Vagina (tissue), 2 donors: ENCODE measurements around the gene SLC9A5. TPM values are rescaled to one million over a fixed set of nuclear protein-coding genes. Genes with fewer than 3 reads are reported as not detected.

ENCODE experiments used
- DNase-seq, 2 donors: peaks; one replicate each; pipeline ENCODE4 v3.0.0-alpha.2; 2017; ENCODE audit errors: extremely low spot score in 2 of 2
- H3K27ac ChIP-seq: fragments of 200-600 bp; sonication (generic); one replicate; pipeline ENCODE4 v1.5.1; 2019
- H3K27me3 ChIP-seq: fragments of 200-600 bp; sonication (generic); one replicate; pipeline ENCODE4 v1.5.1; 2019
- H3K36me3 ChIP-seq, 2 donors: fragments of 200-600 bp; sonication (generic); one replicate each; pipeline ENCODE4 v1.5.1; 2017 to 2019
- H3K4me1 ChIP-seq: fragments of 200-600 bp; sonication (generic); one replicate; pipeline ENCODE4 v1.5.1; 2019
- H3K4me3 ChIP-seq, 2 donors: fragments of 200-600 bp; sonication (generic); 1 replicate in 1 of 2; 2 replicates in 1 of 2; pipeline ENCODE4 v1.5.1; 2016 to 2019
- H3K9me3 ChIP-seq: fragments of 200-600 bp; sonication (generic); one replicate; pipeline ENCODE4 v1.5.1; 2019
- POLR2A ChIP-seq, 2 donors: fragments of 450-650 bp; IDR thresholded peaks; one replicate each; pipeline ENCODE4 v1.6.1; 2017; ENCODE audit warnings: antibody characterized with exemption in 2 of 2, mild to moderate bottlenecking in 2 of 2, moderate library complexity in 2 of 2
- POLR2AphosphoS5 ChIP-seq, 2 donors: sonication (generic); formaldehyde crosslinking; IDR thresholded peaks; one replicate each; pipeline ENCODE4 v1.9.0; 2017; ENCODE audit warnings: antibody characterized with exemption in 2 of 2, mild to moderate bottlenecking in 2 of 2, low read depth in 1 of 2; ENCODE audit not compliant: insufficient read depth in 1 of 2
- intact Hi-C: fragments of 100-400 bp; cut with DNase I; formaldehyde crosslinking; loops from one replicate; pipeline ENCODE4 v1.15.1; 2023
- total RNA-seq: library from RNA; depleted of rRNA; stranded (reverse); fragments of >200 nt; gene quantifications from one replicate; pipeline ENCODE4 v1.2.3, GENCODE V29; 2016
- TF ChIP-seq, protein P1 (sequence below), 3 experiments: fragments of 450-650 bp in 2 of 3; fragments of 200-600 bp in 1 of 3; sonication (generic) in 1 of 3; IDR thresholded peaks; one replicate each; pipeline ENCODE4 v1.5.1; 2017 to 2019; ENCODE audit warnings: antibody characterized with exemption in 3 of 3, mild to moderate bottlenecking in 2 of 3, moderate library complexity in 2 of 3

SLC9A5 gene
- total RNA-seq, 1 donor from 2014 or later: 0.49 TPM

DNA sequence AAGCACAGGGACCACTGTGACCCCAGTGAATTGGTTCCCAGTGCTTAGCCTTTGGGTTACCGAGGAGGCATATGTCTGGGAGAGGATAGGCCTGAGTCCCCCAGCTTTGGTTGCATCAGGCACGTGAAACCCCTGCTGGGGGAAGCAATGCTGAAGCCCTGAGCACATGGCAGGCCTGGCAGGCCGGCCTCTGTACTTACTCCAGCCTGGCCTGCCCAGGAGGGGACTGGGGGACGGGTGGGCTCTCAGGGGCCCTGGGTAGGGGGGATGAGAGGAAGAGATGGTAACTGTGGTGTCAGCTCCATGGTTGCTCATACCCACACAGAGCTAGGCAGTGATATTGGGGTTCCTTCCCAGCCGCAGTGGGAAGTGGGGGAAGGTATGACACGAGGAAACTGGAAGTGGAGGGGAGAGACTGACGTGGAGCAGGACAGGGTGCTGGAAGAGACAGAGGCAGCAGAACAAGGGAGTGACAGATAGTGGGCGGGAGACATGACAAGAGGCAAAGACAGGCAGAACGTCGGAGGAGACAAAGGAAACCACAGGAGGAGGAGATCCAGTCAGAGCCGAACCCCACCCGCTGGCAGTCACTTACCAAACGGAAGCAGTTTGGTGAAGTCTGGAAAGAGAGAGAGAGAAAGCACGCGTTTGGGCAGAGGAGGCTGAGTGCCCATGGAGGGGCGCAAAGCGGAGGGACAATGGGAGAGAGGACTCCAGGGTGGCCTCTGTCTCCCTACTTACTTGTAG lies 12.8 kb upstream of the SLC9A5 start:
- intact Hi-C loops: no loop called here
- peaks cover 0 to 56% of the 10 kb centered on the region in 2 donors for H3K36me3 ChIP-seq

DNA sequence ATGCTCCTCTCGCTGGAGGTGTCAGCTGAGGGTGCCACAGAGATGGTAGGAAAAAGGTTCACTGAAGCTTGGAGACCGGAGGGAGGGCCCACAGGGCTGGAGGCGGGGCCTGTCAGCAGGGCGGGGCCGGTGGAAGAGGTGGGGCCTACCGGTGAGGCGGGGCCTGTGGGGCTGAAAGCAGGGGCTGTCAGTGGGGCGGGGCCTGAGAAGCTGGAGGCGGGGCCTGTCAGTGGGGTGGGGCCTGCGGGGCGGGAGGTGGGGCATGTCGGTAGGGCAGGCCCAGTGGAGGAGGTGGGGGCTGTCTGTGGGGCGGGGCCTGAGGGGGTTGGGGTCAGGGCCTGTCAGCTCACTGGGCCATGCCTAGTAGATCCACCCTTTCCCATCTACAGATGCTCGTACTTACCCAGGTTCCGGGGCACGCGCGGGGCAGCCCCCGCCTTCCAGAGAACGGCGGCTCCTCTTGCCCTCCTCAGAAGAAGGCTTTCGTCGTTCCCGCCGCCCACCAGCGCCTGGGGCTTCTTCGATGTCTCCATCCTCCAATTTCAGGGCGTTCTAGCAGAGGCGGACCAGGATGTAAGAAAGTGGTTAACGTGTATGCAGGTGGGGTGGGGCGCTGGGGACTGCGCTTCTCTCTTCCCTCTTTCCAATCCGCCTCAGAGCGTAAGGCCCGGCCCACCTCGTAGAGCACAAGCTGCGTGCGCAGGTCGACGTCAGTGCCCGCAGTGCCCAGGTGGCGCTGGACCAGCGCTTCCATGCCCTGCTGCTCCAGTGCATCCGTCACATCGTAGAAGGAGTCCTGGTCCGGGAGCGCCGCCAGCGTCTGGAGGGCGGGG lies 12.0 kb upstream of the SLC9A5 start:
- intact Hi-C loops: no loop called here
- TF ChIP-seq, protein P1, sequence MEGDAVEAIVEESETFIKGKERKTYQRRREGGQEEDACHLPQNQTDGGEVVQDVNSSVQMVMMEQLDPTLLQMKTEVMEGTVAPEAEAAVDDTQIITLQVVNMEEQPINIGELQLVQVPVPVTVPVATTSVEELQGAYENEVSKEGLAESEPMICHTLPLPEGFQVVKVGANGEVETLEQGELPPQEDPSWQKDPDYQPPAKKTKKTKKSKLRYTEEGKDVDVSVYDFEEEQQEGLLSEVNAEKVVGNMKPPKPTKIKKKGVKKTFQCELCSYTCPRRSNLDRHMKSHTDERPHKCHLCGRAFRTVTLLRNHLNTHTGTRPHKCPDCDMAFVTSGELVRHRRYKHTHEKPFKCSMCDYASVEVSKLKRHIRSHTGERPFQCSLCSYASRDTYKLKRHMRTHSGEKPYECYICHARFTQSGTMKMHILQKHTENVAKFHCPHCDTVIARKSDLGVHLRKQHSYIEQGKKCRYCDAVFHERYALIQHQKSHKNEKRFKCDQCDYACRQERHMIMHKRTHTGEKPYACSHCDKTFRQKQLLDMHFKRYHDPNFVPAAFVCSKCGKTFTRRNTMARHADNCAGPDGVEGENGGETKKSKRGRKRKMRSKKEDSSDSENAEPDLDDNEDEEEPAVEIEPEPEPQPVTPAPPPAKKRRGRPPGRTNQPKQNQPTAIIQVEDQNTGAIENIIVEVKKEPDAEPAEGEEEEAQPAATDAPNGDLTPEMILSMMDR (IDR thresholded peaks at IDR 0.05): no peak
- TF ChIP-seq POLR2AphosphoS5 (IDR thresholded peaks at IDR 0.05; ENCODE audit: insufficient read depth in 1 of 2, low read depth in 1 of 2): no peak
- no peak overlapping the region for H3K4me3 ChIP-seq
- H3K36me3 ChIP-seq: peaks cover 0 to 48% of the 10 kb centered on the region in 2 donors
- DNase-seq: no peak
- H3K4me1 ChIP-seq: no peaks in the 10 kb centered on the region
- no peak overlapping the region for H3K27ac ChIP-seq
- H3K27me3 ChIP-seq: no peaks in the 10 kb centered on the region
- no peaks in the 10 kb centered on the region for H3K9me3 ChIP-seq

More for the DNA sequence above, 12.8 kb upstream of the SLC9A5 start:
- no peak for DNase-seq
- no peak overlapping the region for H3K4me3 ChIP-seq
- H3K27ac ChIP-seq: no peak overlapping the region
- no peaks in the 10 kb centered on the region for H3K9me3 ChIP-seq
- no peak for TF ChIP-seq POLR2AphosphoS5 (IDR thresholded peaks at IDR 0.05; ENCODE audit: insufficient read depth in 1 of 2, low read depth in 1 of 2)
- no peak for TF ChIP-seq POLR2A (IDR thresholded peaks at IDR 0.05)
- TF ChIP-seq, protein P1 (IDR thresholded peaks at IDR 0.05): no peak
- no peaks in the 10 kb centered on the region for H3K4me1 ChIP-seq
- no peaks in the 10 kb centered on the region for H3K27me3 ChIP-seq

DNA sequence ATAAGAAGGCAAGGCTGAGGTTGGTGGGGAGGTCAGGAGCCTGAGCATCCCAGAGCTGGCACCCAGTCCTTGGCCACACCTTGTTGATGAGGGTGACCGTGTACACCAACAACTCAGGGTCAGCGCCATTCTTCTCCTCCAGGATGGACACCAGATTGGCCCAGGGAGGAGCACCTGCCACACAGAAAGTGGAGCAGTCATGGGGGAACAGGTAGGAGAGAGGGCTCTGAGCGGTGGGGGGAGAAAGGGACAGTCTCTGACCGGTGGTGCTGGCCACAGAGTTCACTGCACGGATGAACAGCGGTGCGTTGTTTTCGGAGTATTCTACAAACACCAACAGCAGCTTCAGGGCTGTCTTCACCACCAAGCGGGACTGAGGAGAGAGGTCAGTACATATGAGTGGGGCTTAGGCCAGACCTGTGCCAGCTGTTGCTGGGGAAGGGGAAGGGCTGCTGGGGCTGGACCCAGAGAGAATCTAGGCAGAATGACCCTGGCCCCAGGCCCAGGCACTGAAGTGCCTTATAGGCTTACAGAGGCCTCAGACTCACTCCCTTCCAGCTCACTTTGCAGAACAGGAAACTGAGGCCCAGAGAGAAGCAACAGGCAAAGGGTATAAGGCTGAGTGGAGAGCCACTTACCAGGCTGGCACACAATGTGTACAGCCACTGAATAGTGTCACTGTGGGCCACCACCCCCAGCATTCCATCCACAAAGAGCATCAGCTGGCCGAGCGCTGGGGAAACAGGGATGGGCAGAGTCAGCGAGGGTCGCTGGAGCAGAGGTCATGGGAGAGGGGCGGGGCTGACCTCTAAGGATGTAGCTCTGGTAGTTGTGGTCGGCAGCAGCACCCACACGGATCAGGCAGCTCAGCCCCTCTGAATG lies 11.1 kb upstream of the SLC9A5 start:
- Histone ChIP-seq H3K36me3 (peaks cover 0 to 46% of the 10 kb centered on the region in 2 donors), H3K4me3 (no peak overlapping the region), H3K4me1 (no peaks in the 10 kb centered on the region), H3K27me3 (no peaks in the 10 kb centered on the region), H3K27ac (no peak overlapping the region), H3K9me3 (no peaks in the 10 kb centered on the region)
- TF ChIP-seq, protein P1 (IDR thresholded peaks at IDR 0.05): no peak
- TF ChIP-seq POLR2A (IDR thresholded peaks at IDR 0.05) (no peak), POLR2AphosphoS5 (IDR thresholded peaks at IDR 0.05; ENCODE audit: insufficient read depth in 1 of 2, low read depth in 1 of 2) (no peak)
- no peak for DNase-seq
- intact Hi-C loops: no loop called here

DNA sequence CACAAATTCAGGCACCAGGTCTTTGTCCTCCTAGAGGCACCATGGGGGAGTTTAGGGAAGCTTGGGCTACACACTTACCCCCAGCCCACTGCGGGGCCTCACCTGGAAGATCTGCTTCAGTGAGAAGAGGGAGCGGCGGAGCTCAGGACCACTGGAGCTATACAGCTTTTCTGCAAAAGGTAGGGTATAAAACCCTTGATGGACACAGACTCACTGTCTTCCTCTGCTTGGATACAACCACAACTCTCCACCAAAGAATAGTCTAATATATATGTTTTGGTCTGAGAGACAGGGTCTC lies 10.6 kb upstream of the SLC9A5 start:
- Histone ChIP-seq H3K27ac (no peak overlapping the region), H3K4me1 (no peaks in the 10 kb centered on the region), H3K27me3 (no peaks in the 10 kb centered on the region), H3K36me3 (peaks cover 0 to 45% of the 10 kb centered on the region in 2 donors), H3K9me3 (no peaks in the 10 kb centered on the region), H3K4me3 (no peak overlapping the region)
- no peak for DNase-seq
- intact Hi-C loops: no loop called here
- TF ChIP-seq POLR2A (IDR thresholded peaks at IDR 0.05): no peak
- TF ChIP-seq, protein P1 (IDR thresholded peaks at IDR 0.05): no peak
